Common myeloid progenitor, CD34-positive (primary cell): ENCODE data around the gene RIN3.

Source experiments
- CTCF ChIA-PET: fragments of 350-600 bp; sonication (Branson Sonifier 250); formaldehyde crosslinking; loops from one replicate; lab custom pipeline; 2021; ENCODE audit warnings: antibody characterized with exemption; lab: Charles Lee
- POLR2A ChIA-PET: fragments of 350-600 bp; sonication (Branson Sonifier 250); formaldehyde crosslinking; loops from one replicate; lab custom pipeline; 2021; ENCODE audit warnings: antibody characterized with exemption; lab: Charles Lee
- DNase-seq, 3 donors: peaks; one replicate each; pipeline versions ENCODE4 v3.0.0 to v3.0.0-alpha.2; 2013
- H3K27ac ChIP-seq, 2 experiments: 1 replicate in 1 of 2; 2 replicates in 1 of 2; pipeline ENCODE4 v1.7.0; 2013; ENCODE audit warnings: inconsistent platforms in 2 of 2, low read length in 2 of 2, mild to moderate bottlenecking in 2 of 2, low read depth in 1 of 2, moderate library complexity in 1 of 2; ENCODE audit not compliant: severe bottlenecking in 2 of 2, insufficient read depth in 1 of 2, poor library complexity in 1 of 2
- H3K27me3 ChIP-seq, 5 experiments: replicated peaks in 2 of 5; 1 replicate in 3 of 5; 2 replicates in 2 of 5; pipeline versions ENCODE4 v1.6.1 to v1.7.0; 2013; ENCODE audit warnings: low read length in 4 of 5, mild to moderate bottlenecking in 2 of 5, moderate library complexity in 2 of 5, inconsistent platforms in 1 of 5; ENCODE audit not compliant: insufficient read depth in 5 of 5, control insufficient read depth in 4 of 5
- H3K36me3 ChIP-seq, 4 experiments: 1 replicate in 2 of 4; 2 replicates in 2 of 4; pipeline versions ENCODE4 v1.6.1 to v1.7.0; 2013; ENCODE audit warnings: low read length in 3 of 4, control low read depth in 1 of 4, mild to moderate bottlenecking in 1 of 4; ENCODE audit not compliant: control insufficient read depth in 4 of 4, insufficient read depth in 4 of 4
- H3K4me1 ChIP-seq, 4 experiments: 1 replicate in 3 of 4; 2 replicates in 1 of 4; pipeline versions ENCODE4 v1.6.1 to v1.7.1; 2013; ENCODE audit warnings: low read length in 3 of 4, mild to moderate bottlenecking in 3 of 4, control low read depth in 1 of 4, inconsistent platforms in 1 of 4, moderate library complexity in 1 of 4; ENCODE audit not compliant: control insufficient read depth in 4 of 4, insufficient read depth in 4 of 4; ENCODE audit errors: control extremely low read depth in 1 of 4
- H3K4me3 ChIP-seq, 7 experiments: 1 replicate in 4 of 7; 2 replicates in 3 of 7; pipeline versions ENCODE4 v1.5.1 to v1.7.0; 2013; ENCODE audit warnings: mild to moderate bottlenecking in 7 of 7, low read length in 6 of 7, moderate library complexity in 6 of 7, inconsistent platforms in 2 of 7, low read depth in 2 of 7, control low read depth in 1 of 7; ENCODE audit not compliant: insufficient read depth in 4 of 7, control insufficient read depth in 1 of 7; ENCODE audit errors: extremely low read depth in 1 of 7
- H3K9me3 ChIP-seq, 5 experiments: 1 replicate in 4 of 5; 2 replicates in 1 of 5; pipeline versions ENCODE4 v1.6.1 to v1.7.1; 2013; ENCODE audit warnings: low read length in 4 of 5, mild to moderate bottlenecking in 2 of 5, inconsistent platforms in 1 of 5, low read depth in 1 of 5, moderate library complexity in 1 of 5; ENCODE audit not compliant: control insufficient read depth in 4 of 5, insufficient read depth in 2 of 5; ENCODE audit errors: control extremely low read depth in 1 of 5
- WGBS: methylation state at CpG from one replicate; pipeline ENCODE4 v1.1.5; 2013; ENCODE audit not compliant: insufficient coverage; 5-methylcytosine and 5-hydroxymethylcytosine counted together

Gene RIN3

DNA sequence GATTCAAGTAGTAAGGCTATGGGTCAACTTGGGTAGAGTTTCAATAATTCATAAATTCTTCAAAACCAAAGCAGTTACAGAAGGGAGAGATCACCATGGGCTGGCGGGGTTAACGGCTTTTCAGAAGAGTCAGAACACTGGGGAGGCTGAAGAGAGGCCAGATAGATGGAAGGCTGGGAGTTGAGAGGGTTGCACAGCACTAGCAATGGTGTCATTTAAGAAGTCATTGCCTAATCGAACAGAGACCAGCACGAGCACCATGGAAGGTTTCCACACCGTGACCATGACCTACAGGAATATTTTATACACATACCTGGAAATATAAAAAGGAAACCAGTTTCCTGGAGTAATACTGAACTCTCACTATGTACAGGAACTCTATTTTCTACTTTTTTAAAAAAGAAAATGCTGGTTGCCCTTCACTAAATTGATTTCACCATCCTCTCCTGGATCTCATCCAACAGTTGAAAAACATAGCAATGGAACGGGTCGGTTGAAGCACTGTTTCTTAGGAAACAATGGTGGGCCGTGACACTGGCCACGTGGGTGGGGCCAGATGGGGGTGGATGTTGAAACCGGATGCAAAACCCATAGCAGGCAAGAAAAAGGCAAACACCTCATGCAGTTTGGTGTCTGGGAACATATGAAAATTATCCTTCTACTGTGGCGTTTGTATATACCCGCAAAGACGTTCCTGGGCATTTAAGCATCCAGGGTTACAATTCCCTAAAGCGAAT, 38.0 kb upstream of the RIN3 start:
- peaks cover 6 to 15% (median 9%) of the 10 kb centered on the region in 4 experiments for H3K4me1 ChIP-seq
- H3K27ac ChIP-seq = no peak overlapping the region
- WGBS = 93% methylated on average over 7 of the region's 14 CpGs
- H3K4me3 ChIP-seq = no peak overlapping the region
- POLR2A ChIA-PET = interaction anchor here (0.7 kb wide), 1 partner anchor 1897 kb away, joined by 4 read pairs; no protein-coding TSS in a partner anchor
- H3K27me3 ChIP-seq = no peaks in the 10 kb centered on the region
- H3K36me3 ChIP-seq = no peaks in the 10 kb centered on the region
- DNase-seq = no peak
- CTCF ChIA-PET = no interaction called here
- peaks cover 0 to 3% (median 0%) of the 10 kb centered on the region in 5 experiments for H3K9me3 ChIP-seq

DNA sequence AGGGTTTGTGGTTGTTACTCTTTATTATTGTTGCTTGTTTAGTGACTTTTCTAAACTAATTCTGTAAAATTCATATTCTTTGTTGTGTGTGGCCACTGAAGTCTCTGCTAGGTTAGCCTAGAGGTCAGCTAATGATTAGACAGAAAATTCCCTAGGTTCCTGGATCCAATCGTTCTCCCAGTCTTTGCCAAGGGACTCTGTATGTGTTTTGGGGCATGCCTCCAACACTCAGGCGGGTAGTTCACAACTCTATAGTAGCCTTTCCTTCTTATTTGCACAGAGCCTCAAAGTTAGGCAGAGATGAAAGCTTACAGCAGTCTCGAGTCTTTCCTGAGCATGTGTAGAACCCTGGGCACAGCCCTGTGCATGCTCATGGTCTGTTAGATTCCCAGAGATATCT, 32.7 kb upstream of the RIN3 start:
- Histone ChIP-seq H3K4me1 (no peaks in the 10 kb centered on the region), H3K36me3 (no peaks in the 10 kb centered on the region), H3K27me3 (no peaks in the 10 kb centered on the region), H3K27ac (no peak overlapping the region), H3K4me3 (no peak overlapping the region), H3K9me3 (peaks cover 0 to 7% (median 0%) of the 10 kb centered on the region in 5 experiments)
- CTCF ChIA-PET = interaction anchor here (1.3 to 2.2 kb wide), 5 partner anchors 8 to 72 kb away, joined by 3 to 6 read pairs (median 4); no protein-coding TSS in a partner anchor
- DNase-seq = no peak
- 97% methylated on average over 3 of the region's 3 CpGs for WGBS
- POLR2A ChIA-PET = no interaction called here

GRCh38 chr14:92481386-92481785, 32.2 kb upstream of the RIN3 start:
- Histone ChIP-seq H3K36me3 (no peaks in the 10 kb centered on the region), H3K4me1 (no peaks in the 10 kb centered on the region), H3K27ac (no peak overlapping the region), H3K9me3 (peaks cover 0 to 7% (median 0%) of the 10 kb centered on the region in 5 experiments), H3K27me3 (no peaks in the 10 kb centered on the region), H3K4me3 (no peak overlapping the region)
- no CpG with 5 or more reads among the region's 1 CpG for WGBS
- DNase-seq = no peak
- ChIA-PET POLR2A (no interaction called here), CTCF (interaction anchor here (1.3 to 2.2 kb wide), 6 partner anchors 8 to 346 kb away, joined by 3 to 6 read pairs (median 4); no protein-coding TSS in a partner anchor)

GRCh38 chr14:92481811-92482555, 31.6 kb upstream of the RIN3 start:
- Histone ChIP-seq H3K27me3 (no peaks in the 10 kb centered on the region), H3K4me3 (no peak overlapping the region), H3K4me1 (no peaks in the 10 kb centered on the region), H3K27ac (no peak overlapping the region), H3K9me3 (peaks cover 0 to 7% (median 0%) of the 10 kb centered on the region in 5 experiments), H3K36me3 (no peaks in the 10 kb centered on the region)
- no peak for DNase-seq
- POLR2A ChIA-PET = no interaction called here
- 90% methylated on average over 1 of the region's 1 CpG for WGBS
- CTCF ChIA-PET = interaction anchor here (1.2 to 2.2 kb wide), 7 partner anchors 11 to 346 kb away, joined by 3 to 6 read pairs (median 4); no protein-coding TSS in a partner anchor

GRCh38 chr14:92482621-92483319, 30.8 kb upstream of the RIN3 start:
- ChIA-PET POLR2A (no interaction called here), CTCF (interaction anchor here (1.2 to 2.2 kb wide), 5 partner anchors 12 to 347 kb away, joined by 3 to 6 read pairs (median 6); no protein-coding TSS in a partner anchor)
- Histone ChIP-seq H3K4me3 (no peak overlapping the region), H3K4me1 (peaks cover 0 to 7% (median 2%) of the 10 kb centered on the region in 4 experiments), H3K27me3 (no peaks in the 10 kb centered on the region), H3K36me3 (no peaks in the 10 kb centered on the region), H3K9me3 (peaks cover 0 to 7% (median 0%) of the 10 kb centered on the region in 5 experiments), H3K27ac (no peak overlapping the region)
- no peak for DNase-seq
- 100% methylated on average over 3 of the region's 9 CpGs for WGBS

- no peak for DNase-seq
- no peak overlapping the region for H3K4me3 ChIP-seq
- 93% methylated on average over 5 of the region's 7 CpGs for WGBS
- no peaks in the 10 kb centered on the region for H3K27me3 ChIP-seq
- CTCF ChIA-PET = interaction anchor here (1.0 kb wide), 1 partner anchor 198 kb away, joined by 3 read pairs; no protein-coding TSS in a partner anchor
- peaks cover 0 to 4% (median 0%) of the 10 kb centered on the region in 5 experiments for H3K9me3 ChIP-seq
- H3K36me3 ChIP-seq = no peaks in the 10 kb centered on the region
- H3K4me1 ChIP-seq = peaks cover 0 to 18% (median 5%) of the 10 kb centered on the region in 4 experiments
- H3K27ac ChIP-seq = no peak overlapping the region
- POLR2A ChIA-PET = no interaction called here
These were observed 29.3 kb upstream of the RIN3 start for GRCh38 chr14:92484132-92484823.
